ENCODE measurements around the gene UCP2.

DNA sequence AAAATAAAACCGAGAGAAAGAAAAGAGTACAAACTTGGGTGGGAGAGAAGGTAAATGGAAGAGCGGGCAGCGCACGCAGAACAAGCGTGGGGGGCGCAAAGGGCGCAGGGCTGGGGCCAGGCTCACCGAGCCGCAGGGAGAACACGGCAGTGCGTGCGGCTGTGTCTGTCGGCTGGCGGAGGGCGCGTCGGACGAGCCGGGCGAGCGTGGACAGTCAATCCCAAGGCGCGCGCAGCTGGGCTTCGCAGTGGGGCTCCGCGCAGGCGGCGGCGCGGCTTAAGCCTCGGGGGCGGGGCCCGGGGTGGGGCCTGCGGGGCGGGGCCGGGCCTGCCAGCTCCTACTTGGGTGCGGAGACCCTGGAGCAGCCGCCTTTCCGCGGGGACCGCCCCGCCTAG, at the start of gene UCP2:
- TF ChIP-seq POLR2A (IDR thresholded peaks at IDR 0.05) (no peak), EP300 (IDR thresholded peaks at IDR 0.05) (no peak), POLR2AphosphoS5 (IDR thresholded peaks at IDR 0.05) (peak in 1 of 2 donors; percentile 81)
- TF ChIP-seq, protein P1, sequence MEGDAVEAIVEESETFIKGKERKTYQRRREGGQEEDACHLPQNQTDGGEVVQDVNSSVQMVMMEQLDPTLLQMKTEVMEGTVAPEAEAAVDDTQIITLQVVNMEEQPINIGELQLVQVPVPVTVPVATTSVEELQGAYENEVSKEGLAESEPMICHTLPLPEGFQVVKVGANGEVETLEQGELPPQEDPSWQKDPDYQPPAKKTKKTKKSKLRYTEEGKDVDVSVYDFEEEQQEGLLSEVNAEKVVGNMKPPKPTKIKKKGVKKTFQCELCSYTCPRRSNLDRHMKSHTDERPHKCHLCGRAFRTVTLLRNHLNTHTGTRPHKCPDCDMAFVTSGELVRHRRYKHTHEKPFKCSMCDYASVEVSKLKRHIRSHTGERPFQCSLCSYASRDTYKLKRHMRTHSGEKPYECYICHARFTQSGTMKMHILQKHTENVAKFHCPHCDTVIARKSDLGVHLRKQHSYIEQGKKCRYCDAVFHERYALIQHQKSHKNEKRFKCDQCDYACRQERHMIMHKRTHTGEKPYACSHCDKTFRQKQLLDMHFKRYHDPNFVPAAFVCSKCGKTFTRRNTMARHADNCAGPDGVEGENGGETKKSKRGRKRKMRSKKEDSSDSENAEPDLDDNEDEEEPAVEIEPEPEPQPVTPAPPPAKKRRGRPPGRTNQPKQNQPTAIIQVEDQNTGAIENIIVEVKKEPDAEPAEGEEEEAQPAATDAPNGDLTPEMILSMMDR (IDR thresholded peaks at IDR 0.05) = no peak

Measured in upper lobe of left lung (tissue), 4 donors.